Adrenal gland (tissue), 12 donors: ENCODE data around the gene PRKD3. TPM values are rescaled to one million over a fixed set of nuclear protein-coding genes. Genes with fewer than 3 reads are reported as not detected.

Source experiments
- DNase-seq, 7 donors: peaks; one replicate each; pipeline ENCODE4 v3.0.0-alpha.2; 2019 to 2020
- H3K27ac ChIP-seq, 5 donors: fragments of 200-600 bp; sonication (generic) in 4 of 5; 1 replicate in 3 of 5; 2 replicates in 2 of 5; pipeline versions ENCODE4 v1.5.1 to v1.8.0; 2016 to 2020; ENCODE audit warnings: mild to moderate bottlenecking in 1 of 5
- H3K27me3 ChIP-seq: fragments of 200-600 bp; 2 replicates; pipeline ENCODE4 v1.8.0; 2021
- H3K36me3 ChIP-seq, 2 donors: fragments of 200-600 bp; replicated peaks in 1 of 2; 1 replicate in 1 of 2; 2 replicates in 1 of 2; pipeline versions ENCODE4 v1.5.1 to v1.8.0; 2018 to 2022
- H3K4me1 ChIP-seq, 2 donors: fragments of 200-600 bp; replicated peaks in 1 of 2; 1 replicate in 1 of 2; 2 replicates in 1 of 2; pipeline versions ENCODE4 v1.5.1 to v1.8.0; 2018 to 2021
- H3K4me3 ChIP-seq, 4 donors: fragments of 200-600 bp; sonication (generic) in 3 of 4; one replicate each; pipeline ENCODE4 v1.5.1; 2016 to 2018
- H3K9me3 ChIP-seq, 3 donors: fragments of 200-600 bp; sonication (generic) in 1 of 3; replicated peaks in 1 of 3; 1 replicate in 2 of 3; 2 replicates in 1 of 3; pipeline versions ENCODE4 v1.5.1 to v1.8.0; 2016 to 2021
- POLR2A ChIP-seq, 2 donors: fragments of 450-650 bp; IDR thresholded peaks; one replicate each; pipeline ENCODE4 v1.6.1; 2017; ENCODE audit warnings: antibody characterized with exemption in 2 of 2, mild to moderate bottlenecking in 2 of 2, moderate library complexity in 1 of 2
- WGBS, 4 donors: extraction: QIAGEN DNeasy Blood & Tissue Kit in 2 of 4; methylation state at CpG; one replicate each; pipeline versions ENCODE4 v1.1.5 to v1.1.7; 2013 to 2017; 5-methylcytosine and 5-hydroxymethylcytosine counted together
- intact Hi-C, 2 donors: fragments of 100-400 bp; cut with DNase I; formaldehyde crosslinking; loops; one replicate each; pipeline versions ENCODE4 v1.14.1 to v1.15.0; 2022 to 2023
- polyA plus RNA-seq, 3 donors: library from polyadenylated mRNA; stranded (reverse); fragments of 200-250 nt in 2 of 3; fragments of 350-450 nt in 1 of 3; fragmentation: Illumina TruSeq in 1 of 3; extraction: RNeasy Lipid Tissue Mini Kit (QIAGEN cat#74804) in 1 of 3; gene quantifications; one replicate each; pipeline ENCODE4 v1.2.3, GENCODE V29; 2013 to 2014
- total RNA-seq, 9 donors: library from RNA; depleted of rRNA in 4 of 9; stranded (reverse); fragments of >200 nt in 4 of 9; fragments of 120-200 nt in 1 of 9; fragmentation: NEBNext Ultra II Directional in 1 of 9; extraction: Animal tissue kit (Norgen Biotek cat#: 25700) in 1 of 9; gene quantifications; one replicate each; pipeline versions ENCODE4 v1.1.0 to v1.2.4, GENCODE V29; 2013 to 2023
- TF ChIP-seq, protein P1 (sequence below), 6 experiments: fragments of 450-650 bp in 4 of 6; fragments of 200-600 bp in 2 of 6; sonication (generic) in 1 of 6; IDR thresholded peaks; 1 replicate in 5 of 6; 2 replicates in 1 of 6; pipeline versions ENCODE4 v1.5.1 to v1.8.0; 2016 to 2021; ENCODE audit warnings: antibody characterized with exemption in 6 of 6, mild to moderate bottlenecking in 2 of 6, moderate library complexity in 1 of 6
- donor health status: healthy with polysubstance abuse.
- donor health status: Bipolar disorder and iron deficiency.
- donor health status: DM: yes; HTN: yes; CAD: no.
- donor health status: DM: no; HTN: no; CAD: no.
- donor health status: DM: no; HTN: no; CAD: no.
- donor health status: DM: yes; HTN: yes; CAD: no.

Gene PRKD3
- total and polyA plus RNA-seq, 12 donors, result 10.9 to 136 (median 49.3) TPM

DNA sequence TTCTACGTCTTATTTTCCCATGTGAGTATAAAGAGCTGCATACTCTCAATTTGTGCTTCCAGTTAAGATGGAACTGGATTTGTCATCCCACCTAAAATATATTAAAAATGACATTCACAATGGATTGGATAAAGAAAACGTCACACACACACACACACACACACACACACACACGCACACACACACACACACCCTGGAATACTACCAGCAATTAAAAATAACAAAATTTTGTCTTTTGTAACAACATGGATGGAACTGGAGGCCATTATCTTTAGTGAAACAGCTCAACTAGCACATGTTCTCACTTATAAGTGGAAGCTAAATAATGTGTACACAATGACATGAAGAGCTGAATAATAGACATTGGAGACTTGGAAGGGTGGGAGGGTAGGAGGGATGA, 16.0 kb upstream of the PRKD3 start:
- no peak overlapping the region for H3K27ac ChIP-seq
- H3K36me3 ChIP-seq, result no peaks in the 10 kb centered on the region
- no peak for DNase-seq
- no peaks in the 10 kb centered on the region for H3K9me3 ChIP-seq
- H3K4me3 ChIP-seq, result no peak overlapping the region
- 84 to 92% (median 87%) methylated on average over 3 of the region's 3 CpGs for WGBS, 4 donors
- peaks cover 9 to 18% of the 10 kb centered on the region in 2 donors for H3K4me1 ChIP-seq
- no peaks in the 10 kb centered on the region for H3K27me3 ChIP-seq
- TF ChIP-seq, protein P1, sequence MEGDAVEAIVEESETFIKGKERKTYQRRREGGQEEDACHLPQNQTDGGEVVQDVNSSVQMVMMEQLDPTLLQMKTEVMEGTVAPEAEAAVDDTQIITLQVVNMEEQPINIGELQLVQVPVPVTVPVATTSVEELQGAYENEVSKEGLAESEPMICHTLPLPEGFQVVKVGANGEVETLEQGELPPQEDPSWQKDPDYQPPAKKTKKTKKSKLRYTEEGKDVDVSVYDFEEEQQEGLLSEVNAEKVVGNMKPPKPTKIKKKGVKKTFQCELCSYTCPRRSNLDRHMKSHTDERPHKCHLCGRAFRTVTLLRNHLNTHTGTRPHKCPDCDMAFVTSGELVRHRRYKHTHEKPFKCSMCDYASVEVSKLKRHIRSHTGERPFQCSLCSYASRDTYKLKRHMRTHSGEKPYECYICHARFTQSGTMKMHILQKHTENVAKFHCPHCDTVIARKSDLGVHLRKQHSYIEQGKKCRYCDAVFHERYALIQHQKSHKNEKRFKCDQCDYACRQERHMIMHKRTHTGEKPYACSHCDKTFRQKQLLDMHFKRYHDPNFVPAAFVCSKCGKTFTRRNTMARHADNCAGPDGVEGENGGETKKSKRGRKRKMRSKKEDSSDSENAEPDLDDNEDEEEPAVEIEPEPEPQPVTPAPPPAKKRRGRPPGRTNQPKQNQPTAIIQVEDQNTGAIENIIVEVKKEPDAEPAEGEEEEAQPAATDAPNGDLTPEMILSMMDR (IDR thresholded peaks at IDR 0.05), result no peak
- intact Hi-C loops, result no loop called here

DNA sequence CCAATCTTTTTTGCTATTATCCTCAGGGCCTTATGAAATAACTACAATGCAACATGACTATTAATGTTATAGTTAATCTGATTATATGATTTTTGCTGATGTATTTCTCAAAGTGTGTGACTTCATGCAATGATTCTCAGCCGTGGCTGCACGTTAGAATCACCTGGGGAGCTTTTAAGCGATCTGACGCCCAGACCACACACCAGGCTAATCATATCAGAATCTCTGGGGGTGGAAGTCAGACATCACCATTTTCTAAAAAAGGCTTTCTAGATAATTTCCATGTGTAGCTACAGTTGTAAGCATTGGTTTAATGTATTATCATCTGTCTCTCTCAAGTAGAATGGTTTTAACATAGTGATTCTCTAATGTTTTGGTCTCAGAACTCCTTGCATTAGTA, 14.3 kb upstream of the PRKD3 start:
- no peak for TF ChIP-seq POLR2A (IDR thresholded peaks at IDR 0.05)
- TF ChIP-seq, protein P1 (IDR thresholded peaks at IDR 0.05), result no peak
- Histone ChIP-seq H3K27me3 (no peaks in the 10 kb centered on the region), H3K9me3 (no peaks in the 10 kb centered on the region), H3K4me3 (no peak overlapping the region), H3K27ac (no peak overlapping the region), H3K4me1 (peaks cover 6 to 12% of the 10 kb centered on the region in 2 donors), H3K36me3 (no peaks in the 10 kb centered on the region)
- intact Hi-C loops, result no loop called here
- DNase-seq, result no peak
- WGBS, 4 donors, result 84 to 97% (median 91%) methylated on average over 4 of the region's 4 CpGs

DNA sequence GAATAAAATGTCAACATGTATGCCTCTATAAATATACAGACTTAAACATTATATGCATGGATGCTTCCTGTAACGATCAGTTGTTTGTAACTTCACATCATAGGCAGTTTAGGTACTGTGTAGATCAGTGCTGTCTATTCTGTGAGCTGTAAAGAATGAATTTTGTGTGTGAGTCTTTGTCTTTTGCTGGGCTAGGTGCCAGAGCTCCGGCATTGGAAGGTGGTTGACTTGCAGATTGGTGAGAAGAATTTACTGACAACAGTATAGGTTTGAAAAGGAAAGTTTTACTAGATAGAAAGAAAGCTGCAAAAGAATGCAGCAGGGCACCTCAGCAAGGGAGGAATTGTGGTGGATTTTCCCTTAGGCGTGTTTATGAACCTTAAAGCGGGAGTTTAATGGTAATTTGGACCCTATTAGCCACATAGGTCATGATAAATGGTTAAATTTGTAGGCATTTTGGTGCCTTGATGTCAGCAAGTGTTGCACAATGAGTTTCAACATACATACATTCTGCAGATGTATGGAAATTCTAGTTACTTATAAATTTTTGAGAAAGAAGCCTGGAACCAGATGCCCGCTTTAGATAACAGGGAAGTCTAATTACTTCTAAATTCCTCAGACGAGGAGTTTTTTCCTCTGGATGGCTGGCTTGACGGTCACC, 13.1 kb upstream of the PRKD3 start:
- H3K9me3 ChIP-seq, result no peaks in the 10 kb centered on the region
- intact Hi-C loops, result no loop called here
- H3K4me3 ChIP-seq, result no peak overlapping the region
- H3K36me3 ChIP-seq, result no peaks in the 10 kb centered on the region
- no peaks in the 10 kb centered on the region for H3K27me3 ChIP-seq
- no peak for TF ChIP-seq POLR2A (IDR thresholded peaks at IDR 0.05)
- TF ChIP-seq, protein P1 (IDR thresholded peaks at IDR 0.05), result no peak
- no peak for DNase-seq
- WGBS, 4 donors, result 76 to 85% (median 83%) methylated on average over 7 of the region's 7 CpGs
- H3K4me1 ChIP-seq, result peaks cover 0 to under 1% of the 10 kb centered on the region in 2 donors
- no peak overlapping the region for H3K27ac ChIP-seq

DNA sequence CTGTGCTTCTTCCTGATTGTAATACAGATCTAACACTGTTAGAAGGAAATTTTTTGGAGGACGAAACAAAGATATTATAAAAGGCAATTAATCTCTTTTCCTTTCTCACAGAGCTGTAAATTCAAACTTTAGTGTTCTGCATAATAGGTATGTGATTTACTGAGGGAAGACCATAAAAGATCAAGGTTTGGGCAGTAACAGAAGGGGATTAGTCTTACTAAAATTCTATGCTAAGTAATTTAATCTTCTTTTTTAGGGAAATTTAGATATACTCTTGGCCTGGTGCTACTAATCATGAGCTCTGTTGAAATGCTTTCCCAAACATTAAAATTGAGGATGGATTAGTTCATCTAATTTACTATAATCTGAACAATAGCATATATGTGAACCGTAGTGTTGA, 11.0 kb upstream of the PRKD3 start:
- no peak overlapping the region for H3K4me3 ChIP-seq
- no peaks in the 10 kb centered on the region for H3K36me3 ChIP-seq
- H3K27ac ChIP-seq, result no peak overlapping the region
- H3K4me1 ChIP-seq, result no peaks in the 10 kb centered on the region
- intact Hi-C loops, result no loop called here
- 89 to 96% (median 93%) methylated on average over 2 of the region's 2 CpGs for WGBS, 4 donors
- no peaks in the 10 kb centered on the region for H3K27me3 ChIP-seq
- TF ChIP-seq POLR2A (IDR thresholded peaks at IDR 0.05), result no peak
- TF ChIP-seq, protein P1 (IDR thresholded peaks at IDR 0.05), result no peak
- H3K9me3 ChIP-seq, result no peaks in the 10 kb centered on the region
- DNase-seq, result no peak
